Esophagus muscularis mucosa (tissue), 3 donors: Measurements from ENCODE around the gene PRKAG2.

Experiments
- CTCF ChIP-seq, 3 experiments: fragments of 200-600 bp in 2 of 3; fragments of 450-650 bp in 1 of 3; sonication (generic) in 2 of 3; IDR thresholded peaks; one replicate each; pipeline ENCODE4 v1.5.1; 2017 to 2019; ENCODE audit warnings: antibody characterized with exemption in 3 of 3, mild to moderate bottlenecking in 2 of 3, moderate library complexity in 1 of 3
- POLR2A ChIP-seq: fragments of 450-650 bp; IDR thresholded peaks from one replicate; pipeline ENCODE4 v1.6.1; 2017; ENCODE audit warnings: antibody characterized with exemption, moderate library complexity, mild to moderate bottlenecking, low read depth

GRCh38 chr7:151568956-151569940 is 307.7 kb downstream of the PRKAG2 start:
- TF ChIP-seq POLR2A = no peak
- TF ChIP-seq CTCF (IDR thresholded peaks at IDR 0.05) = no peak
